Mesodermal cell (in vitro differentiated cells): ENCODE measurements around the gene E2F4. TPM values are rescaled to one million over a fixed set of nuclear protein-coding genes. Genes with fewer than 3 reads are reported as not detected.

Experiments
- H3K27ac ChIP-seq: 2 replicates; pipeline ENCODE4 v1.7.0; 2013; ENCODE audit warnings: mild to moderate bottlenecking, low read depth, low read length, moderate library complexity; ENCODE audit not compliant: severe bottlenecking
- H3K36me3 ChIP-seq: 2 replicates; pipeline ENCODE4 v1.7.1; 2013; ENCODE audit warnings: mild to moderate bottlenecking, low read length, moderate library complexity; ENCODE audit not compliant: control insufficient read depth, insufficient read depth
- H3K4me1 ChIP-seq: one replicate; pipeline ENCODE4 v1.7.1; 2013; ENCODE audit warnings: mild to moderate bottlenecking, low read length; ENCODE audit not compliant: insufficient read depth, control insufficient read depth, poor library complexity, severe bottlenecking
- H3K4me3 ChIP-seq: 2 replicates; pipeline ENCODE4 v1.7.0; 2013; ENCODE audit warnings: low read length, control low read depth, mild to moderate bottlenecking; ENCODE audit not compliant: insufficient read depth, poor library complexity, severe bottlenecking; ENCODE audit errors: extremely low read depth
- H3K9me3 ChIP-seq: 2 replicates; pipeline ENCODE4 v1.7.1; 2013; ENCODE audit warnings: mild to moderate bottlenecking, low read length, moderate library complexity; ENCODE audit not compliant: control insufficient read depth
- WGBS, 2 experiments: methylation state at CpG; one replicate each; pipeline ENCODE4 v1.1.5; 2013; ENCODE audit warnings: missing lambda C conversion rate in 2 of 2; ENCODE audit not compliant: insufficient coverage in 2 of 2; 5-methylcytosine and 5-hydroxymethylcytosine counted together
- polyA plus RNA-seq, 2 experiments: library from polyadenylated mRNA; stranded (reverse); fragments of 50-300 nt; gene quantifications; one replicate each; pipeline ENCODE4 v1.2.3, GENCODE V29; 2013

The E2F4 gene
- 69.4 TPM for polyA plus RNA-seq (2013, experiment 1 of 2)
- 57.6 TPM for polyA plus RNA-seq (2013, experiment 2 of 2)

- Histone ChIP-seq H3K27ac (peak within 1 kb of the TSS; percentile 23), H3K9me3 (no peaks in the 10 kb centered on the region), H3K36me3 (peaks cover 42% of the 10 kb centered on the region), H3K4me3 (peak within 1 kb of the TSS; percentile 100), H3K4me1 (peaks cover 24% of the 10 kb centered on the region)
- 0% methylated on average over 49 to 54 of the region's 54 CpGs for WGBS, 2 experiments
These were observed at the start of gene E2F4 for GRCh38 chr16:67191995-67192681. E2F4 (plus strand) TSS chr16:67192155; CDS start chr16:67192228, 73 bp downstream.

- H3K36me3 ChIP-seq, result peaks cover 94% of the 10 kb centered on the region
- WGBS, 2 experiments, result 92 to 100% methylated on average over 2 to 5 of the region's 9 CpGs
These were observed 49.6 kb upstream of the E2F4 start for GRCh38 chr16:67142342-67142741.

GRCh38 chr16:67144943-67145342 lies 47.0 kb upstream of the E2F4 start:
- H3K4me1 ChIP-seq, result no peaks in the 10 kb centered on the region
- no peak overlapping the region for H3K4me3 ChIP-seq
- H3K27ac ChIP-seq, result no peak overlapping the region
- 90 to 100% methylated on average over 2 of the region's 2 CpGs for WGBS, 2 experiments
- H3K9me3 ChIP-seq, result no peaks in the 10 kb centered on the region
- H3K36me3 ChIP-seq, result peaks cover 96% of the 10 kb centered on the region

More at GRCh38 chr16:67142342-67142741, 49.6 kb upstream of the E2F4 start:
- Histone ChIP-seq H3K4me3 (no peak overlapping the region), H3K4me1 (no peaks in the 10 kb centered on the region), H3K27ac (no peak overlapping the region), H3K9me3 (no peaks in the 10 kb centered on the region)

GRCh38 chr16:67145746-67146145 lies 46.2 kb upstream of the E2F4 start:
- Histone ChIP-seq H3K27ac (no peak overlapping the region), H3K9me3 (no peaks in the 10 kb centered on the region), H3K36me3 (peaks cover 88% of the 10 kb centered on the region), H3K4me3 (no peak overlapping the region), H3K4me1 (no peaks in the 10 kb centered on the region)
- no CpG with 5 or more reads among the region's 2 CpGs for WGBS, 2 experiments

GRCh38 chr16:67146523-67147357 lies 45.2 kb upstream of the E2F4 start:
- H3K27ac ChIP-seq, result no peak overlapping the region
- H3K9me3 ChIP-seq, result no peaks in the 10 kb centered on the region
- peaks cover 78% of the 10 kb centered on the region for H3K36me3 ChIP-seq
- H3K4me3 ChIP-seq, result no peak overlapping the region
- WGBS, 2 experiments, result 95 to 96% methylated on average over 5 to 6 of the region's 7 CpGs
- H3K4me1 ChIP-seq, result no peaks in the 10 kb centered on the region

- Histone ChIP-seq H3K4me1 (no peaks in the 10 kb centered on the region), H3K36me3 (peaks cover 70% of the 10 kb centered on the region), H3K4me3 (no peak overlapping the region), H3K9me3 (no peaks in the 10 kb centered on the region), H3K27ac (no peak overlapping the region)
- 85 to 98% methylated on average over 4 of the region's 4 CpGs for WGBS, 2 experiments
These were observed 44.4 kb upstream of the E2F4 start for GRCh38 chr16:67147437-67148140.

- 93 to 100% methylated on average over 2 of the region's 2 CpGs for WGBS, 2 experiments
- peaks cover 63% of the 10 kb centered on the region for H3K36me3 ChIP-seq
These were observed 43.7 kb upstream of the E2F4 start for GRCh38 chr16:67148221-67148620.

GRCh38 chr16:67148656-67149275 lies 43.2 kb upstream of the E2F4 start:
- Histone ChIP-seq H3K4me1 (no peaks in the 10 kb centered on the region), H3K9me3 (no peaks in the 10 kb centered on the region), H3K4me3 (no peak overlapping the region), H3K36me3 (peaks cover 59% of the 10 kb centered on the region), H3K27ac (no peak overlapping the region)
- WGBS, 2 experiments, result 97% methylated on average over 8 to 10 of the region's 11 CpGs

More at GRCh38 chr16:67148221-67148620, 43.7 kb upstream of the E2F4 start:
- no peaks in the 10 kb centered on the region for H3K4me1 ChIP-seq
- H3K27ac ChIP-seq, result no peak overlapping the region
- H3K9me3 ChIP-seq, result no peaks in the 10 kb centered on the region
- H3K4me3 ChIP-seq, result no peak overlapping the region

- WGBS, 2 experiments, result 85 to 89% methylated on average over 77 of the region's 77 CpGs
- peaks cover 53% of the 10 kb centered on the region for H3K36me3 ChIP-seq
- H3K9me3 ChIP-seq, result no peaks in the 10 kb centered on the region
- H3K4me1 ChIP-seq, result no peaks in the 10 kb centered on the region
- H3K4me3 ChIP-seq, result no peak overlapping the region
- H3K27ac ChIP-seq, result no peak overlapping the region
These were observed 42.5 kb upstream of the E2F4 start for GRCh38 chr16:67149276-67150046.
